GM03348 (cell line): ENCODE measurements around the gene MXRA8.

ENCODE experiments used
- DNase-seq: peaks from one replicate; pipeline ENCODE4 v3.0.0; 2012; ENCODE audit warnings: low spot score

MXRA8 gene

DNA sequence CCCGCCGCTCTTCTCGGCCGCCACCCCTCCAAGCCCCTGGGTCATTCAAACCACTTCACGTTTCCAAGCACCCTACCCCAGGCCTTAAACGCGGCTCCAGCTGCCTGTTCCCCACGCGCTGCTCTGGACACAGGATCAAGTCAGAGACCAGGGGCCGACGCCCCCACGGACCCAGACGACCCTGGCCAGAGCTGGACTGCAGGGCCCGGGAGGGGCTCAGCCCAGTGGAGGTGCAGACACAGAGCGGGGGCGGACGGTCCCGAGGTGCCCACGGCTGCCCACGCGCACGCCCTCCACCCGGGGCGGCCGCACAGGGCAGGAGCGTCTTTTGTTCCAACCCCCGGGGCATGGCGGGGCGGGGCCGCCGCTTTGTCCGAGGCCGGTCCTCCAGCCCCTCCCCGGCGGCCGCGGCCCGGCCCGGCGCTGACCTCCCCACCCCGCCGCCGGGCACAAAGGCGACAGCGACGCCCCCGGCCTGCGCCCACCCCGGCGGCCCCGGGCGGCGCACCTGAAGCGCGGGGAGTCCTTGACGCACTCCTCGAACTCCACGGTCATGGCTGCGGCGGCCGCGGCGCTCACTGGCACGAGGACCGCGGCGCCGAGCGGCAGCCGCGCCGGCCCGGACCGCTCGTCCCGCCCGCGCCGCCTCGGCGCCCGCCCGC is 51.0 kb downstream of the MXRA8 start:
- DNase-seq: peak; percentile 73

DNA sequence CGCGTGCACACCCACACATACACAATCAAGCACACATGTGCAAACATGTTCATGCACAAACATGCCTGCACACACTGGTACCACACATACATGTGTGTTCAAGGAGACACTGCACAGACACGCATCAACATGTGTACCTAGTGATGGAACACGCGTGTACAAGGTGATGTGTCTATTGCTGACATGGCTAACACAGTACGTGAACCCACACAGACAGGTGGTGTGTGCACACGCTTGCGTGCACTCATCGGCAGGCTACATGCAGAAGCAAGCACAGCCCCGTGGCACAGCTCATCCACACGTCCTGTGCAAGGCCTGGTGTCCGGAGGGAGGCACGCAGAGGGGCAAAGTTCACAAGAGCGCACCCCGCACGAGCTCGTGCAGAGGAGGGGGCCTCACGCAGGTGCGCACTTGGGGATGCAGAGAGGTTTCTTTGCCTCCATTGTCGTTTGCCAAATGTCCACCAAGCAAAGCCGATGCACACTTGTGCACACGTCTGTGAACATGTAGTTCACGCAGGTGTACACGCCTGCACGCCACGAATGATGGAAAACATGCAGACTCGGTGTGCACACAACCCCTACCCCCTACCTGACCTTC is 51.6 kb downstream of the MXRA8 start:
- no peak for DNase-seq

DNA sequence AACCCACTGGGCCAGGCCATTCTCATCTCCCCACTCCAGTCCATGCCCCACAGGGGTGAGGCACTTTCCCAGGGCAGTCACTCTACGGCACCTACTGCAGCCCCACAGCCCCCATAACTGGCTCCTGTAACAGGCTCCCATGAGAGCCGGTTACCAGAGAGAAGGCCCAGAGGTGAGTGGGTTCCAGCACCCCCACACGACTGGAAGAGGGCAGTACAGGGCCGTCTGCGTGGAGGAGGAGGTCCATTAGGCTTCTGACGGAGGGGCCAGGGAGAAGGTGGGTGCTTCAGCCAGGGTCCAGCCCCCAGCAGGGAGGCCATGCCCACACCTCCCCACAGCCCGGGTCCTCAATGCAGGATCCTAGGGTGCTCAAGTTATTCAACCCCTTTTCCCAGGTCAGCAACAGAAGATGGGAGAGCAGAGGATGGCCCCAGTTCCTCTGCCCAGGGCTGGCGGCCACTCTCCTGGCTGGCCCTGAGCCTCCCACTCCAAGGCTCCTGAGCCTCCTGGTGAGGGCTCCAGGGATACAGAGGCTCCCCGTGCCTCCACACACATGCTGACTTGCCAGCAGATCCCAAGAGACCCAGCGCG is 52.2 kb downstream of the MXRA8 start:
- peak; percentile 40 for DNase-seq

GRCh38 chr1:1305300-1306069 is 52.9 kb downstream of the MXRA8 start:
- DNase-seq: peak; percentile 87

- peak; percentile 89 for DNase-seq
These were observed 53.7 kb downstream of the MXRA8 start for GRCh38 chr1:1304331-1305299.

DNA sequence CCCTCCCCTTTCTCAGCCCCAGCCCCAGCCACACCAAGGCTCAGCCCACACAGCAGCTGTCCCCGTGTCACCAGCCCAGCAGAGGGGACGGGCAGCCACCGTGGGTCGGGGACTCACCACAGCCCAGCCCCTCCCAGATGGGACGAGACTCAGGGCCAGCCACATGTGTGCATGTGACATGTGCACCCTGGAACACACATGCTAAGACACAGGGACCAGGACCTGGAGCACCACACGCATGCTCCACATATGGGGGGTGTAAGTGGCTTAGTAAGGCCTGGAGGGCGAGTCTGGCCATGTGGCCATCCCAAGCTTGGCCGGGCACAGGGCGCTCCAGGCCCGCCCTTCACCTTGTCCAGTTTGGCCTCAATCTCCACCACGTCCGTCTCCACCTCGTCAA is 54.6 kb downstream of the MXRA8 start:
- no peak for DNase-seq

DNA sequence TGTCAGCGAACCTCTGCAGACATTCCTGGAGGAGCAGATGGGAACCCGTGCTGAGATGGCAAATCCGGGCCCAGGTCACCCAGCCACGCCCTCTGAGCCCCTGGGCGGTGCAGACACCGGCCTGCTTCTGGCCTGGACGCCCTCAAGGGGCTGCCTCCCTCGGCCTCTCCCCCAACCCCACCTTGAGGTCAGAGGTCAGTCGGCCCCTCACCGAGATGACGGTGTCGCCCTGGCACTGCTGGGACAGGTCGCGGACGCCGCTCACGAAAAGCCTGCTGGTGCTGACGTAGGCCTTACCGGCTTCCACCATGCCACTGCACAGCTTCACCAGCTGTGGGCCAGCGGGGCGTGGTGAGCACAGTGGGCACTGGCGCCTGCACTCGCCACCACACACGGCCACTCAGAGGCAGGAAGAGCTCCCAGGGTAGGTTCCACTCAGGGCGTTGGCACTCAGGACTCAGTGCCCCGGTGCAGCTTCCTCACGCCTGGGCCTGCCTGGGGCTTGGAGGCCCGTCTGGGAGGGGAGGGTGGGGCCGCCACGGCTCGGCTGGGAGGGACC is 55.3 kb downstream of the MXRA8 start:
- no peak for DNase-seq
